Measurements from ENCODE around the gene C2orf80. TPM values are rescaled to one million over a fixed set of nuclear protein-coding genes. Genes with fewer than 3 reads are reported as not detected.
"Not testable (repeated sequence)": the region's sequence is repeated elsewhere in the genome, so short reads cannot be mapped to it uniquely, and the experiment has no call there.

The C2orf80 gene
- not detected for total RNA-seq

DNA sequence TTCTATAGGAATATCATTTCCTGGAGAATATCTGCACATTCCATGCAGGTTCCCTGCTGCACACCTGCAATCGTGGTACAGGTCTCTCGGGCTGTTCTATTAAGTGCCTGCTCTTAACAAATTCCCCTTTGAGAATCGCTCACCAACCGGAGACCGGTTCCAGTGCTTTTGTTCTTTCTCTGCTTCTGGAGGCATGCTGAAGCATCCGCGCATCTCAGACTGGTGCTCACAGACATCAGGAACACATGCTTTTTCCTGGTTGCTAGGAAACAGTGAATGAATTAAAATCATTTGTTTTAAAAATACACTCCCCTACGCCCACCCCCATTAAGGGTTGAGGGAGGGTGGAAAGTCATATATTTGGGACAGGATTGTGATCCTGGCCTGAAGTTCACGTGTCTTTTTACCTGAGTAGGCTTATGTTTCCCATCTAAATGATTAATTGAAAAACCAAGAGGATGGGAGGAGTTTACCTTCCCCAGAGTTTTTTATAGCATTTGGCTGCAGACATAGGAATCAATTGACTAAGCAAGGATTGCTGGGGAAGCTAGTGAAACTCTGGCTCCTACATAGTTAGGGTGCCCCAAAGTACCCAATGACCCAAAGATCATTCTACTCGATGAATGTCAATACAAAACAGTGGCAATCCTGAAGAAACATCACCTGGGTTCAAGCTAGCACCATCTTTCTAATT is at the start of gene C2orf80:
TSS of gene C2orf80 (minus strand) at position 221 of the 694 bp plus-strand sequence. CDS start 3,044 bp downstream, outside the sequence.
- DNase-seq = no peak

DNA sequence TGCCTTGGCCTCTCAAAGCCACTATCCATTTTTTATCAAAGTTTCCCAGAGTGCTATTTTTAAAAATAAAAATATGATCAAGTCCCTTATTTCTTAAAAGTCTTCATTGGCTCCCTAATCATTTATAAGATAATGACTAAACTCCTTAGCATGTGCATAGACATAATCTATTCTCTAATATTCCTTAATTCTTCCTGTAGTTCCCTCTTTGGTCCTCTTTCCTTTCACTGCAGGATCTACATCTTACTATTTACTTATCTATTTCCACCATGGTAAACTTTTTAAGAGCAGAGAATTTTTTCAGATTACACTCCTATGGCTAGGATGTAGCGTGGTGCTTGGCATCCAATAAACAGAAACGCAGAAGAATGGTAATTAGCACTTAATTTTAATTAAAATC is 46.0 kb upstream of the C2orf80 start:
- DNase-seq = no peak

DNA sequence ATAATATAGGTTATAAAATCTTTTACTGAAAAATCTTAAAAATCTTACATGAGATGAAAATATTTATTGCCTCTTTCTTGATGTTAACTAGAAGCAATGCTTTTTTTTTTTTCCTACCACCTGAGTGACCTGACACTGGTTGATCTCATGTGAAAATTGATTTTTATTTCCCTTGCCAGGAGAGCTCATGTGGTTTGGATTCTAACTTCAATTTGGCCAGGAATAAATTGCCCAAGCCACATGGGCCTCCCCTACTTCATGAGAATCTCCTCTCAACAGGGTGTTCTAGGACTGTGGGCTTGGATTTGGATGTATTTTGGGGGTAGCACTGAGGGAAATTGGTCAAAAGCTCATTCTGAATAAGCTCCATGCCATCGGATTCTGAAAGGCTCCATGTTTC is 45.0 kb upstream of the C2orf80 start:
- DNase-seq = no peak

DNA sequence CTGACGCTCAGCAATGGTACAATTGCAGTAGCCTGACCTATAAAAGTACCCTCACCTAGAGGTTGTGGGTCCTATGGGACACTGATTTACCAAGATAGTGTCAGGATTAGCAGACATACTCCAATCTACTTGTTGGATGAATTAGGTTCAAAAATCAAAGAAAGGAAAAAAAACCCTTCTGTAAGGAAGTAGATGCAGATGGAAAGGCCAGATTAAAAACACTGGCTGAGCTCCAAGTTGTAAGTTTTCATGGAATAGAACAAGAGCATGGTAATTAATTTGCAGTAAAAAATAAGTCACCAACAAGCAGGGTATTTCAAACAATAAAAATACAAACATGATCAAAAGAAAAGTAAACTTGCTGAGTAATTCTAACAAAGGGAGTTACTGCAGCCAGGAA is 38.6 kb upstream of the C2orf80 start:
- no peak for DNase-seq

DNA sequence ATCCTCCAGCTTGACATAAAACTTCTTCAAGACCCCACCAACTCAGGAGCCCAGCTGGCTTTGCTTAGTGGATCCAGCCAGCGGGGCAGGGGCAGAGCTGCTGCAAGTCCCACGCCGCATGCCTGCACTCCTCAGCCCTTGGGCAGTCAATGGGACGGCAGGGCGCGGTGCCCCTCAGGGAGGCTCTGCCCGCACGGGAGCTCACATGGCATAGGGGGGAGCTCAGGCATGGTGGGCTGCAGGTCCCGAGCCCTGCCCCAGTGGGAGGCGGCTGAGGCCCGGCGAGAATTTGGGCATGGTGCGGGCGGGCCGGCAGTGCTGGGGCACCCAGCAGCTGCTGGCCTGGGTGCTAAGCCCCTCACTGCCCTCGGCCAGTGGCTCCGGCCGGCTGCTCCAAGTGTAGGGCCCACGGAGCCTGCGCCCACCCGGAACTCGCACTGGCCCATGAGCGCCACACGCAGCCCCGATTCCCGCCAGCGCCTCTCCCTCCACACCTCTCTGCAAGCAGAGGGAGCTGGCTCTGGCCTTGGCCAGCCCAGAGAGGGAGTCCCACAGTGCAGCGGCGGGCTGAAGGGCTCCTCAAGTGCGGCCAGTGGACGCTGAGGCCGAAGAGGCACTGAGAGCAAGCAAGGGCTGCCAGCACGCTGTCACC is 37.9 kb upstream of the C2orf80 start:
- no peak for DNase-seq

DNA sequence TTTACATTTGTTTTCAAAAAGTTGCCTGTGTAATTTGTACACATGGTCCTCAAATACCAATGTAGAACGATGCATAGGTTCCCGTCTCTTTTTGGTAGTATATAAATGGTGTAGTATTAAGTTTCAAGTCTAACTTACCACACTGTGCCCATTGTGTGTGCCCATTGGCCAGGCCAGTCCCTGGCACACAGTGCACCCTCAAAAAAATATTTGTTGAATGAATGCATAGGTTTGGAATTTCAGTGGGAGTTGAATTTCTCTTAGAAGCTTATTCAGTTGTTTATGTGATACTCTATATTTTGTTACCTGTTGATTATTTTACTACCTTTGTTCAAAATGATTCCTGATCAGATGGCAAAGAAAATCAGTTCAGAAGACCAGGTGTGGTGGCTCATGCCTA is 35.0 kb upstream of the C2orf80 start:
- no peak for DNase-seq

DNA sequence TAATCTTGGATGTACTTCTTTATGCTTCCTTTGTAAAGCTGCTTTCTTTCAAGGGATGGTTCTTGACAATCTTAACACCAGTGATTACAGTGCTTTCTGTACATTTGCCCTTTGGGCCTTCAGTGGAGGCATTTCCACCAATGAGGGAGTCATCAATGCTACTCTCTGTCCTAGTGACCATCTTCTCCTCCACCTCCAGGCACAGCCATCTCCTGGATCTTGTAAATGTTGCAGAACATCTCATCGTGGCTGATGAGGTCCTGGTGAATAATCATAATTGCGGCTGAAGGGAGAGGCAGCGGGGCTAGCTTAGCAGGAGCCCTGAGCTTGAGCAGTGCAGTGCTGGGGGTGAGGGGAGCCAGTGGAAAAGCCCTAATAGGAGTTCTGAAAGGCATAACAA is 32.5 kb upstream of the C2orf80 start:
- DNase-seq = no peak

DNA sequence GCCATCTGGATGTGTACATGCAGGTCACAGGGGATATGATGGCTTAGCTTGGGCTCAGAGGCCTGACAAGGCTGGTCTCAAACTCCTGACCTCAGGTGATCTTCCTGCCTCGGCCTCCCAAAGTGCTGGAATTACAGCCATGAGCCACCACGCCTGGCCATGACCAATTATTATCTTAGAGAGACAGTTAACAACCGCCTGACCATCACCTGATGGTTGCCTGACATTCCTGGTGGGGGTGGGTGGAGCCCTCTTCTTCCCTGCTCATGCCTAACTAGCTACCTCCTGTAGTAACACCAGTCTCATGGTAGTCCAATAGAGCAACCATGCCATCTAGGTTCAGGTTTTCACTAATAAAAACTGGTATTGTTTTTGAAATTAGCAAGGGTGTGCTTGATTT is 32.0 kb upstream of the C2orf80 start:
- DNase-seq = not testable (repeated sequence)

DNA sequence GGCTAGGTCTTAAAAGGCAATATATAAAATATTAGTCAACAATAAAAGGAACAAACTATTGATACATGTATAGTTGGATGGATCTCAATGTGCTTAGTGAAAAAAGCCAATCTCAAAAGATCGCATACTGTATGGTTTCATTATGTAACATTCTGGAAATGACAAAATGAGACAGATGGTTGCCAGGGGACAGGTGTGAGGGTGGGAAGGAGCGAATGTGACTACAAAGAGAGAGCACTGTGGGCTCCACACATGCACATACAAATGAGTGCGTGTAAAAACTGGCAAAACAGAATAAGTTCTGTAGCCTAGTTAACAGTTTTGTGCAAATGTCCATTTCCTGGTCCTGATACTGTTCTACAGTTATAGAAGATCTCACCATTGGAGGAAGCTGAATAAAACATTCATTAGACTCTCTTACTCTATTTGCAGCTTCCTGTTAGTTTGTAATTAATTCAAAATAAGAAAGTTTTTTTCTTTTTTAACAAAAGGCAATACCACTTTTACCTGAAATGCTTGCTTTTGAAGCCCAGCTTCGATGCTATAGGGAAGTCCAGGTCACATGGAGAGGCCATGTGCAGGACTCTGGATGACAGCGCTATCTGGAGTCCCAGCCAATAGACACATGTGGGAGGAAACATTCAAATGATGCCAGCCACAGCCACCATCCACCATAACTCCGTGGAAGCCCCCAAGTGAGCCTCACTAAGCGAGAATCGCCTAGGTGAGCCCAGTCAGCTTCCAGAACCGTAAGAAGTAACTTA is 21.0 kb upstream of the C2orf80 start:
- DNase-seq = no peak

DNA sequence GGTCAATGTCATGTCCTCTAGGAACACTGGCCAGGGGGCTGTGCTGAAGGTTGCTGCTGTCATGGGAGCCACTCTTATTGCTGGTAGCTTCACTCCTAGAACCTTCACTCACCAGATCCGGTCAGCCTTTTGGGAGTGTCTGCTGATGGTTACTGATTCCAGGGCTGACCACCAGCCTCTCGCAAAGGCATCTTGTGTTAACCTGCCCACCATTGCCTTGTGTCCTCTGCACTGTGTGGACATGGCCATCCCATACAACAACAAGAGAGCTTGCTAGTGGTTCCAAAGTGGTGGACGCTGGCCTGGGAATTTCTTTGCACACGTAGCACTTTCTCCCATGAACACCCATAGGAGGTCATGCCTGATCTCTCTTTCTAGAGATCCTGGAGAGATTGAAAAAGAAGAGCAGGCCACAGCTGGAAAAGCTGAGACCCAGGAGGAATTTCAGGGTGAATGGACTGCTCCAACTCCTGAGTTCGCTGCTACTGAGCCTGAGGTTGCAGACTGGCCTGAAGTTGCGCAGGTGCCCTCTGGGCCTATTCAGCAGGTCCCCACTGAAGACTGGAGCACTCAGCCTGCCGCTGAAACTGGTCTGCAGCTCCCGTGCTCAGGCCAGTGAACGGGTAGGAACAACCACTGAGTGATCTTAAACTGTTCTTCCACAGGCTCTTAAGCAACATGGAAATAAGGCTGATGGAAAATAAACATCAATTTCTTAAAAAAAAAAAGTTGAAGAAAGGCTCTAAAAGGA is 18.7 kb upstream of the C2orf80 start:
- no peak for DNase-seq

DNA sequence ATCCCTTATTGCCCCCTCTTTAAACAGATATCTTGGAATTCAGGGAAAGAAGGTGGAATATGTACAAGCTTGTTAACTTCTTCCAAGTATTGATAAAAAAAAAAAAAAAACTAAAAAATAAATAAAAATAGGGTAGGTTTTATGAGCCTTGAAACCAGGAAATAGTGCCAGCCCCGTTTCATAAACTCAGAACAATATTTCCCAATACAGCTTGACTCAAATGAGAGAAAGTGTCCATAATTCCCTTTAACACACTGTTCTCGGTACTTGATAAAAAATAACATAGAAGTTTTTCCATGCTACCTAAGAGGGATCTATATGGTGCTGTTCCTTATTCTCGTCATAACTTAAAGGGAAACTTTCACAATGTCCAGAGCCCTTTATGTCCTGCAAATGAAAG is 17.9 kb upstream of the C2orf80 start:
- no peak for DNase-seq

DNA sequence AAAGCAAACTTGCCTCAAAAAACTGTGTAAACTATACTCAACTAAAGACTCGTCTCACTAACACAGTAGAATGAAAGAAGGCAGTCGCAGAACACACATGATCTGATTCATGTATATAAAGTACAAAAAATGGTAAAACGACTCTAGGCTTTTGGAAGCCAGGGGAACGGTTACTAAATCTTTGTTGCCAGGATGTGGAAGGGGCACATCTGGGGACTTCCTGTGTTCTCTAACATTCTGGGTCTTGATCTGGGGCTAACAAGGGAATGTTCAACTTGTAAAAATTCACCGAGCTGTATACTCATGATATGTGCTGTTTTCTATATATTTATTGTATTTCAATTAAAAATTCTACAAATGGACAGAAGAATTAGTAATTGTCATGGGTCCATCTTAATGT is 14.3 kb upstream of the C2orf80 start:
- DNase-seq = no peak

DNA sequence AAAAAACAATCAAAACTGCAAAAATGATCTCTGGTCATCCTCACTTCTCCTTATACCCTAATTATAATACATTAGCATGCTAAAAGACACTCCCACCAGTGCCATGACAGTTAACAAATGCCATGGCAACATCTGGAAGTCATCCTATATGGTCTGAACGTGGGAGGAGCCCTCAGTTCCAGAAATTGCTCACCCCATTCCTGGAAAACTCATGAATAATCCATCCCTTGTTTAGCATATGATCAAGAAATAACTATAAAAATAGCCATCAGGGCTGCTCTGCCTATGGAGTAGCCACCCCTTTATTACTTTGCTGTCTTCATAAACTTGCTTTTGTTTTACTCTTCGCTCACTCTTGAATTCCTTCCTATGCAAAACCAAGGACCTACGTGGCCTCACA is 5.7 kb upstream of the C2orf80 start:
- no peak for DNase-seq

DNA sequence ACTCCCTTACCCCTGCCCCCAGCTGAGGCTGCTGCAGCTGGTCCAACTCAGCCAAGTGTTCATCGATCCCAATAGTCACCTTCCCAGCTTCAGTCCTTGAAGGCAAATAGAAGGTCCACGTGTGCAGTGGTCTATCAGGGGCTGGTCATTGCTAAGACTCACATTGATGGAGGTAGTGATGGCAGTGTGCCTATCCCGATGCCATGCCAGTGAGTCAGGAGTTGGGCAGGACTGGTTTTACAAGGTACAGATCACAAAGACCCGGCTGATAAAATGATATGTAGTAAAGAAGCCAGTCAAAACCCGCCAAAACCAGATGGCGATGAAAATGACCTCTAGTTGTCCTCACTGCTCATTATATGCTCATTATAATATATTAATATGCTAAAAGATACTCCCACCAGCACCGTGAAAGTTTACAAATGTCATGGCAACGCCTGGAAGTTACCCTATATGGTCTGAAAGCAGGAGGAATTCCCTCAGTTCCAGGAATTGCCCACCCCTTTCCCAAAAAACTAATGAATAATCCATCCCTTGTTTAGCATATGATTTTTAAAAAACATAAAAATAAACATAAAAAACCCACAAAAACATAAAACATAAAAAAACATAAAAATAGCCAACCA is 2.9 kb upstream of the C2orf80 start:
- DNase-seq = no peak

DNA sequence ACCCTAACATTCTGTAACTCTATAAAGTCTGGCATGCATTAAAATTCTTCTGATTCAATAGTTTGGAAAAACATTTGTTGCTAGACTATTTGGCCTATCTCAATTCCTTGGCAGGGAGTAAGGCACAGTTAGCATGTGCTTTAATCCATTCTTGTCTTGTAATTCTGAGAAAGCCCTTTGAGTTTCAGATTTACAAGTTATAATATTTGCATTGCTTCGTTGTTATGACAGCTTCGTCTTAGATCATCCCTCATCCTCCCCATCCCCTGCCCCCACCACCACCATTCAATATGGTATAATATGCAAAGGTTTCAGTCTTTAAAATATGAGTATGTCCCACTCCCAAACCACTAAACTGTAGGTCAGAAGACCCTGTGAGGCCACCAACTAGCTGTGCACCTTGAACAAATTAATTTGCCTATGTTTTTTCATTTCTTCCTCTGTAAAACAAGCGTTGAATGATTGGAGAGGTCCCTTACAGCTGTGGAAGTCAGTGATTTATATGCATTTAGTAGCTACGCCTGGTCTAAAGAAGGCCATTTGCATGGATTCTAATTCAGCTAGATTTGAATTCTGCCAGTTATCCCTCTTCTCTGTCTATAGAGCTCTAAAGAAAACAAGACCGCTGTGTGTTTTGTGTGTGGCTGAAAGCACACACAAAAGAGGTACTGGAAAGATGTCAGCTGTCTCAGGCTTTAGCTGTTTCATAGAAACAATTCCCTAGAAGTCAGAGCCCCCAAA is 591 bp downstream of the C2orf80 start:
- DNase-seq = no peak

DNA sequence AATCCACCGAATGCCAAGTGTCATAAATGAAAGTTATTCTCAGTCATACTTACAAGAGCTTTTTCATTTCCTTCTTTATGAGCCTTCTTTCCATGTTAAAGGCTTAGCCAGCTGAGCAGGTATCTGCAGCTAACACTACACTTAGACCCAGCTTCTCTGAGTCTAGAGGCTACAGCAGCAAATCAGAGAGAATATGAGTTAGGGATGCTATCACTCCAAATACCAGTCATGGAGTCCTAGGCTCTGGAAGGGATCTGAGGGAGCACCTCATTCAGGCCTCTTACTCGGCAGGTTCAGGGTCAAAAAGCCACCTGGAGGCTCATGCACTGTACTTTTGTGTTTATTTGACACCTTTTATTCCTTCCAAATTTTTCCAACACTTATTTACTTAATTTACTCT is 2.9 kb downstream of the C2orf80 start:
- DNase-seq = no peak

DNA sequence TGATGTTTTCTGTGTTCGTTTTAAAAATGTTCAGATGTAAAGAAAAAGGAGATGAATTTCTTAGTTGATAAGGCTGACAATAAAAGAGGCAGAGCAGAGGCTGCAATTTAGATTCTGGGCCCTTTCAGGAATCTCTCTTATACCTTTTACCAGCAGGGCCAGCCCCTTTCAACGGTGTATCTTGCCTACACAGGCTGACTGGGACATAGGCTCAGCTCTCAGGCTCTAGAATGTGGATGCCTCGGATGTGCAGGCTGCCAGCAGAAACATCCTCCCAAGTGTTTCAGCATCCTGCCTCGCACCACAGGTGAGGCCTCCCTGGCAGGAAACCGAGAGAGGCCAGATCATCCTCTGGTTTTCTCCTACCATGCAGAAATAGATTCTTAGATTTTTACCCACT is 3.4 kb downstream of the C2orf80 start:
- DNase-seq = no peak

DNA sequence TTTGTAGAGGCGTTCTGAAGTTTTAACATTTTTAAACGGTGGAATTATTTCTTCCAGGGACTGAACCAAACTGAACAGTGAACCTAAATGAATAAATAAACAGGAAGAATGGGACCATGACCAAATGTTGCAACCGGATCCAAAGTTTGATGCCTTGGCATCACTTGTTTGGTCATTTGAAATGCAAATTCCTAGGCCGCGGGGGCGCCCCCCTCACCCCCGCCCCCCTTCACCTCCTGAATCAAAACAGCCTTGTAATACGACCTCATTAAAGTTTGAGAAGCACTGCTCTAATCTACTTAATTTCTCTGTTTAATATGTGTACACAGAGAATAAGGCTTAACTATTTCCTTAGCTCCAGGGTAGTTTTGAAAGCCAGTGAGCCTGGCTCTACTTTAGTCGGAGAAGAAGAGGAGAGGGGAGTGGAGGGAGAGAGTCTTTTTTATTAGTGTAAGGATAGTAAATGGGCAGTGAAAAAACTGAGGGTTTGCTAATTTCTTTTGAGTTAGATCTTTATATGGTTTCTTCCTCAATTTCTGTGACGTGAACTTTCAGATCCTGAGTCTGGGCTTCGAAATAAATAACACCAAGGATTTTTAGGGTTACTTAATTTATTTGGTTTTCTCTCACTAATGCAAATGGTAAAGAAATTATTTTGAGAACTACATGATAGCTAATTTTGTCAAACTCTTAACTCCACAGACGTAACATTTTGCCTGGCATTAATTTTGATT is 5.7 kb downstream of the C2orf80 start:
- DNase-seq = no peak

DNA sequence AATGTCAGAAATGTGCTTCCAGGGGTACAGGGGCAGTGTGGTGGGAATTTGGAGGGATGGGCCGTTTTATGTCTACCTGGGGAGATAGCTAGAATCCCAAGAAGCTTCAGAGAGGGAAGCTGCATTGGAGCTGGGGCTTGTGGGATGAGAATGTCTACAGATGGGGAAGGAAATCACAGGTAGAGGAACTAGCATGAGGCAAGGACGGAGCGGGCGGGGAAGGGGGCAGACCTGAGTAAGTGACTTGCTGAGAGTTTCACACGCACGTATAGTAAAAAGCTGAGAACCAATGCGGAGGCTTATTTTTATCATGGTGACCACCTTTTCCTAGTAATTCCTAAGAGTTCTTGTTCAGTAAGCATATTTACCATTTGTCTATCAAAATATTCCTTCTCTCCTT is 6.3 kb downstream of the C2orf80 start:
- no peak for DNase-seq

DNA sequence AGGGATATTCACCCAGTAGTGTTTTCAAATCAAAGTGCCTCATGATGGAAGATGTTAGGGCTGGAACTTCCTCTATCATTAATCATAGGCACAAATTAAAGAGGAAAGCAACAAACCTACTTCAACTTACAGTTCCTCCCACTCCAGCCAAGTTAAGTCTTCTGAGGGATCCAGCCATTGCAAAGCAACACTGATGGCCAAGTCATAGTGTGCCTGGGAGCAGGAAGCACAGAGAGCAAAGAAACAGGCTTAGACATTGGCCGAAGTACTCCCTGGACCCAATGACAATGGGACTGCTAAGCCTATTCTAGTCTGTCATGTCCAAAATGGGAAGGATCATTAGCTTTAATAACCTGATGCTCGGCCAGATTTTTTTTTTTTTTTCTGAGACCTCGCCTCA is 7.0 kb downstream of the C2orf80 start:
- DNase-seq = no peak
